Neutrophil (primary cell): ENCODE data around the gene ENOX1.

Experiments
- H3K27ac ChIP-seq: fragments of 200-600 bp; sonication (generic); 2 replicates; pipeline ENCODE4 v1.5.1; 2016; ENCODE audit warnings: mild to moderate bottlenecking, moderate library complexity
- H3K27me3 ChIP-seq: fragments of 200-600 bp; sonication (generic); 2 replicates; pipeline ENCODE4 v1.6.0; 2016; ENCODE audit warnings: mild to moderate bottlenecking
- H3K36me3 ChIP-seq: fragments of 200-600 bp; sonication (generic); 2 replicates; pipeline ENCODE4 v1.5.1; 2017
- H3K4me1 ChIP-seq, 2 experiments: fragments of 200-600 bp in 1 of 2; sonication (generic) in 1 of 2; 1 replicate in 1 of 2; 2 replicates in 1 of 2; pipeline versions ENCODE4 v1.5.1 to v1.6.1; 2013 to 2016; ENCODE audit warnings: low read depth in 1 of 2, low read length in 1 of 2, mild to moderate bottlenecking in 1 of 2, moderate library complexity in 1 of 2; ENCODE audit not compliant: control insufficient read depth in 1 of 2, insufficient read depth in 1 of 2
- H3K4me3 ChIP-seq, 2 experiments: fragments of 200-600 bp in 1 of 2; sonication (generic) in 1 of 2; 1 replicate in 1 of 2; 2 replicates in 1 of 2; pipeline ENCODE4 v1.5.1; 2013 to 2016; ENCODE audit warnings: low read depth in 1 of 2, low read length in 1 of 2, mild to moderate bottlenecking in 1 of 2, moderate library complexity in 1 of 2
- H3K9me3 ChIP-seq: fragments of 200-600 bp; sonication (generic); 2 replicates; pipeline ENCODE4 v1.5.1; 2016
- CTCF ChIP-seq: fragments of 200-600 bp; sonication (generic); IDR thresholded peaks from 2 replicates; pipeline ENCODE4 v1.5.1; 2016; ENCODE audit warnings: antibody characterized with exemption

ENOX1 gene

DNA sequence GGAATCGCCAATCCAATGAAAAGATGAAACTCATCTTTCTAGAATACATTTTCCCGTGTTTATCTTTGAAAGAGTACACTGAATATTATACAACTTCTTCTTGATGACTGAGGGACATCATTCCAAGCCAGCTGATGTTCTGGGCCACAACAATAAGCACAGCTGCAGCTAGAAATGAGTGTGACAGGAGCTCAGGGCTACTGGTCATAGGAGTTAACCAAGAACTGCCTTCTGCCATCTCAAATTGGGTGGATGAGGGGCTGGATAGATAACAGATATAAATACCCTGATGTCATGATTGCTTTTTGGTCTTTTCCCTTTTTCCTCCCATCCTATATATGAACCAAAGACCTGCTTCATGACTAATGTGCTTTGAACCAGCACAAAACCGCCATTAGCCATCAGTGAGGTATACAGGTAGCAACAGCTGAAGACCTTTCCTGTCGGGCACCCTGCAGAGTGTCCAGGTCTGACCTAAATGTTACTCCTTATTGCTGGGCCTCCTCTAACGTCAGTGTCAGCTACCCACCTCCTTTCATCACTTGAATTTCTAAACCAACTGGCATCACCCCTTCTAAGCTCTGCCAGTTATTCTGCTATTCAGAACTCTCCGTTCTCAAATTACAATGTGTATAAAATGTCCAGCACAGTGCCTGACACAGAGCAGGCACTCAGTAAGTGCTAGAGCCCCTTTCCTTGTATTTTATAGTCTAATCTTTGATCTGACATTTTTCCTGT, 178.2 kb downstream of the ENOX1 start:
- Histone ChIP-seq H3K36me3 (no peaks in the 10 kb centered on the region), H3K4me3 (no peak overlapping the region), H3K9me3 (peaks cover 4% of the 10 kb centered on the region), H3K4me1 (no peaks in the 10 kb centered on the region), H3K27me3 (no peaks in the 10 kb centered on the region), H3K27ac (no peak overlapping the region)
- TF ChIP-seq CTCF, result no peak

GRCh38 chr13:43597599-43597945, 189.2 kb downstream of the ENOX1 start:
- Histone ChIP-seq H3K36me3 (no peaks in the 10 kb centered on the region), H3K9me3 (no peaks in the 10 kb centered on the region), H3K4me3 (no peak overlapping the region), H3K27me3 (no peaks in the 10 kb centered on the region), H3K27ac (no peak overlapping the region), H3K4me1 (no peaks in the 10 kb centered on the region)
- no peak for TF ChIP-seq CTCF

DNA sequence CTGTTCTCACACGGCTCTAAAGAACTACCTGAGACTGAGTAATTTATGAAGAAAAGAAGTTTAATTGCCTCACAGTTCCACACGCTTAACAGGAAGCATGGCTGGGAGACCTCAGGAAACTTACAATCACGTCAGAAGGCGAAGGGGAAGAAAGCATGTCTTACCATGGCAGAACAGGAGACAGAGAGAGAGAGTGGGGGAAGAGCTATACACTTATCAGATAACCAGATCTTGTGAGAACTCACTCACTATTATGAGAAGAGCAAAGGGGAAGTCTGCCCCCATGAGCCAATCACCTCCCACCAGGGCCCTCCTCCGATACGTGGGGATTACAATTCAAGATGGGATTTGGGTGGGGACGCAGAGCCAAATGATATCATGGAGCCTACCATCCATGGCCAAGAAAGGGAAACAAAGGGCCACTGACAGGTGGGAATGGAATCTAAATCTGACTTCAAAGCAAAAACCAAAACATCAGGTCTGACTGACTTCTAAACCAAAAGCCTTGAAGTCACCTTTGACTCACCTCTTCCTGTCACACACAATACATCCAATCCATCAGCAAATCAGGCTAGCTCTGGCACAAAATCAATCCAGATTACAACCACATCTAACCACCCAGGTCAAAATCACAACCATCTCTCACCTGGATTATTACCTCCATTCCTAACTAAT, 189.7 kb downstream of the ENOX1 start:
- no peaks in the 10 kb centered on the region for H3K4me1 ChIP-seq
- H3K9me3 ChIP-seq, result no peaks in the 10 kb centered on the region
- H3K27ac ChIP-seq, result no peak overlapping the region
- no peak overlapping the region for H3K4me3 ChIP-seq
- no peaks in the 10 kb centered on the region for H3K27me3 ChIP-seq
- TF ChIP-seq CTCF, result no peak
- H3K36me3 ChIP-seq, result no peaks in the 10 kb centered on the region

DNA sequence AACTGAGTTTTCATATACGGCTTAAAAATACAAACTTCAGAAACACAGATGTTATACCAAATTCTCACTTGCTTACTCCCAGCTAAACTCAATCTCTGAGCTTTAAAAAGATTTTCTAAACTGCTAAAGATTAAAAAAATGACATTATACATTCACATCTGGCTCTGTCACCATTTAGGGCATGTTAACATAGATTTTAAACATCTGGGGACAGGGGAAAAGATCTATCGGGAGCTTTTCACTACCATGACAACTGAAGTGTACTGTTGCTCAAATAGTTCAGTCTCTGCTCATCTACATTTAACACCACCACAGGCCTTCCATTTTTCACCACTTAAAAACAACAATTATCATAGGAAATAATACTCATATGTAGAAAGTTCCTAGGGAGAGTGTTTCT, 190.8 kb downstream of the ENOX1 start:
- no peaks in the 10 kb centered on the region for H3K9me3 ChIP-seq
- no peak overlapping the region for H3K27ac ChIP-seq
- H3K4me1 ChIP-seq, result no peaks in the 10 kb centered on the region
- no peak for TF ChIP-seq CTCF
- H3K4me3 ChIP-seq, result no peak overlapping the region
- no peaks in the 10 kb centered on the region for H3K36me3 ChIP-seq
- H3K27me3 ChIP-seq, result no peaks in the 10 kb centered on the region

GRCh38 chr13:43587376-43587775, 199.4 kb downstream of the ENOX1 start:
- H3K27me3 ChIP-seq, result no peaks in the 10 kb centered on the region
- TF ChIP-seq CTCF, result no peak

More at GRCh38 chr13:43587376-43587775, 199.4 kb downstream of the ENOX1 start:
- Histone ChIP-seq H3K9me3 (no peaks in the 10 kb centered on the region), H3K36me3 (no peaks in the 10 kb centered on the region), H3K4me1 (no peaks in the 10 kb centered on the region), H3K4me3 (no peak overlapping the region), H3K27ac (no peak overlapping the region)
